ACHN (cell line): ENCODE measurements around the gene HSD3B7.

Experiments used
- DNase-seq: peaks from one replicate; pipeline ENCODE4 v3.0.0-alpha.2; 2015
- in situ Hi-C: cut with HindIII; loops from 2 replicates; pipeline ENCODE4 v1.10.0; 2017; ENCODE audit warnings: low sequenced_read_pairs, low pct_ligation_motif_present, low pct_unique_long_range_greater_than_20kb

Gene HSD3B7

DNA sequence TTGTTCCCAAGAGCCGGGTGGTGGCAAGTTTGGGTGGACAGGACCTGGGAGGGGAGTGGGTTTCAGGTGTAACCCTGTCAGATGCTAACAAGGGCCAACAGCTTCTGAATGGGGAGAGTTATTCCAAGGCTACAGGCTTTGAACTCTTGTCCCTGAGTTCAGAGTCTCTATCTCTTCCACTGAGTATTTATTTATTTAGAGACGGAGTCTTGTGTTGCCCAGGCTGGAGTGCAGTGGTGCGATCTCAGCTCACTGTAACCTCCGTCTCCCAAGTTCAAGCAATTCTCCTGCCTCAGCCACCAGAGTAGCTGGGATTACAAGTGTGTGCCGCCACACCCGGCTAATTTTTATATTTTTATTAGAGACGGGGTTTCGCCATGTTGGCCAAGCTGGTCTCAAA is 30.0 kb upstream of the HSD3B7 start:
- no peak for DNase-seq
- in situ Hi-C loops = no loop called here

GRCh38 chr16:30956601-30957455 is 28.2 kb upstream of the HSD3B7 start:
- in situ Hi-C loops = no loop called here
- peak; percentile 93 for DNase-seq

DNA sequence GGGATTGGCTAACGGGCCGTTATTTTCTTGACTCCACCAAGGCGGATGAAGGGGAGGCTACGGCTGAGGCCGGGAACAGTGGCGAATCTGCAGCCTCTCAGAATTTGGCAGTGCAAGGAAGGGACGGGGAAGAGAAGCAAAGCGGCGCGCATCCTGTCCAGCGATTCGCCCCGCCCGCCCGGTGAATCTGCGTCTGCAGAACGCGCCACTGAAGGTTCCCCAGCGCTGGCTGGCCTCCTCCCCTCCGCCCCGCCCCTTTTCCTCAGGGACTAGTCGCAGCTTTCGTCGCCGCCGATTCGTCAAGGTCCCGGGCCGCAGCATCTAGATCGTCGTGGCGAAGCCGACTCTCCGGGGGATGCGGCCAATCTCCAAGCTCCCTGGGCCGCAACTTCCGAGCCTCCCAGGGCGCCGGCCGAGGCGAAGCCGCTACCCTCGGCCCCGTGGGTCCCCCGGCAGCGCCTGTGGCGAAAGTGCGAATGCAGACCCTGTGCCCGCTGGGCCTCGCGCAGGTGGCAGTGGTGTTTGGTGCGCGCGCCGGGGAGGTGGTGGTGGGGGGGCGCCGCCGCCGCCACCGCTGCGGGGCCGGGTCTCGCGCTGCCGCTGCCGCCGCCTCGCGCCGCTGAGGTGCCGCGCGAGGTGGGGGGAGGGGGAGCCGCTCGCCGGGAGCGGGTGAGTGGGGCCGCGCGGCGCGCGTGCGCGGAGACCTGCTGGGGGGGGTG is 27.4 kb upstream of the HSD3B7 start, which contains the start of gene SETD1A:
Gene SETD1A (plus strand): TSS at position 299 of the 719 bp plus-strand sequence. CDS start 978 bp downstream, outside the sequence.
- in situ Hi-C loops = no loop called here
- DNase-seq = peak; percentile 96

GRCh38 chr16:30958175-30959079 is 26.6 kb upstream of the HSD3B7 start:
- DNase-seq = peak; percentile 88
- in situ Hi-C loops = no loop called here

DNA sequence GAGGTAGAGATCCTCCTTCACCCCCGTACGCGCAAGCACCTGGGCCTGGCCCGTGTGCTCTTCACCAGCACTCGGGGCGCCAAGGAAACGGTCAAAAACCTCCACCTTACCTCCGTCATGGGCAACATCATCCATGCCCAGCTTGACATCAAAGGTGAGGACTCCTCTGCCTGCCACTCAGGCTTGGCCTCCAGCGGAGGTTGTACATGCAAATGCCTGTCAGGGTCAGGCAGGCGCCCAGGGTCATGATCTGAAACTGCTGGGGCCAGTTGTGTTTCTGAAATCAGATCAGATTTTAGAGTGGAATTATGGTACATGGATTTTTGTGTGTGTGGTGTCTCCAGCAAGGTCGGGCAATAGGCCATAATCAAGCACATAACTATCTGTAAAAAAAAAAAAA is 23.6 kb upstream of the HSD3B7 start:
- in situ Hi-C loops = no loop called here
- no peak for DNase-seq

GRCh38 chr16:30963925-30964511 is 21.0 kb upstream of the HSD3B7 start:
- in situ Hi-C loops = no loop called here
- no peak for DNase-seq

GRCh38 chr16:30964574-30965226 is 20.3 kb upstream of the HSD3B7 start:
- DNase-seq = no peak
- in situ Hi-C loops = no loop called here

- in situ Hi-C loops = no loop called here
Measured at GRCh38 chr16:30965436-30965835, 19.6 kb upstream of the HSD3B7 start.

DNA sequence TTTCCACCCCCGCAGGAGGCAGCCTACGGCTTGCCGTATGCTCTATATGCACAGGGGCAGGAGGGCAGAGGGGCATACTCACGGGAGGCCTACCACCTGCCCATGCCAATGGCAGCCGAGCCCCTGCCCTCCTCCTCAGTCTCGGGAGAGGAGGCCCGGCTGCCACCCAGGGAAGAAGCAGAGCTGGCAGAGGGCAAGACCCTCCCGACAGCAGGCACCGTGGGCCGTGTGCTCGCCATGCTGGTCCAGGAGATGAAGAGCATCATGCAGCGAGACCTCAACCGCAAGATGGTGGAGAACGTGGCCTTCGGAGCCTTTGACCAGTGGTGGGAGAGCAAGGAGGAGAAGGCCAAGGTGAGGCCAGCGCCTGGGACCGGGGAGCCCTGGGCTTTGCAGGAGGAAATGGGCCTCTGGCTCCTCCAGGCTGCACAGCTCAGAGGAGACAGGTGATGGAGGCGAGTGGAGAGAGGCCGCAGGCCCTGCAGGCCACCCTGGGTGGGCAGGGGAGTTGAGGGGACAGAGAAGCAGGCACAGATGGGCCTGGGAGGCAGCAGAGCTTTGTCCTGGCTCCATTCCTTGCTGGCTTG is 18.9 kb upstream of the HSD3B7 start:
- no peak for DNase-seq
- in situ Hi-C loops = no loop called here

More at GRCh38 chr16:30965436-30965835, 19.6 kb upstream of the HSD3B7 start:
- no peak for DNase-seq

GRCh38 chr16:30967795-30968194 is 17.2 kb upstream of the HSD3B7 start:
- in situ Hi-C loops = no loop called here
- DNase-seq = no peak

GRCh38 chr16:30969246-30969842 is 15.7 kb upstream of the HSD3B7 start:
- DNase-seq = no peak
- in situ Hi-C loops = no loop called here

DNA sequence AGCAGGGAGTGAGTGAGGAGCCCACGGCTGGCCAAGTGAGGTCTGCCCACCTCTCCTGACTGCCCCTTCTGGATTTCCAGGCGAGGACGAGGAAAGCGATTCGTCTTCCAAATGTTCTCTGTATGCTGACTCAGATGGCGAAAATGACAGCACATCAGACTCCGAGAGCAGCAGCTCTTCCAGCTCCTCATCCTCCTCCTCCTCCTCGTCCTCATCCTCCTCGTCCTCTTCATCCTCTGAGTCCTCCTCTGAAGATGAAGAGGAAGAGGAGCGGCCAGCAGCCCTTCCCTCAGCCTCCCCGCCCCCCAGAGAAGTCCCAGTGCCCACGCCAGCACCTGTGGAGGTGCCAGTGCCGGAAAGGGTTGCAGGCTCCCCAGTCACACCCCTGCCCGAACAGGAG is 13.7 kb upstream of the HSD3B7 start:
- DNase-seq = no peak
- in situ Hi-C loops = no loop called here

- in situ Hi-C loops = no loop called here
- peak; percentile 24 for DNase-seq
Measured at GRCh38 chr16:30972872-30973271, 12.1 kb upstream of the HSD3B7 start.

DNA sequence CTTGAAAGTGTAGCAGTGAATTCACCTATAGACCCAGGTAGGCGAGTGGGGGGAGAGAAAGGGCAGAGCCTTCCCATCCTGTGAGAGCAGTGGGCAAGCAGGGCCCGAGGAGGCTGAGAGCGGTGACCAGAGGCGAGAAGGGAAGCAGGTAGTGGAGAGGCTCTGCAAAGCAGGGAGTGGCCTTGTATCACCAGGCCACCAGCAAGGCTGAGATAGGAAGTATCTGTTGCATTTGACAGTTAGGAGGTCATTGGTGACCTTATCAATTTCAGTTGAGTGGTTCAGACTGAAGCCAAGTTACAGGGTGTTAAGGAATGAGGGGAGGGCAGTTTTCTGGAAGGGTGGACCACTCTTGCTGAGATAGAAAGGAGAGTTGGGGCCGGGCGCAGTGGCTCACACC is 10.7 kb upstream of the HSD3B7 start:
- in situ Hi-C loops = no loop called here
- DNase-seq = no peak

DNA sequence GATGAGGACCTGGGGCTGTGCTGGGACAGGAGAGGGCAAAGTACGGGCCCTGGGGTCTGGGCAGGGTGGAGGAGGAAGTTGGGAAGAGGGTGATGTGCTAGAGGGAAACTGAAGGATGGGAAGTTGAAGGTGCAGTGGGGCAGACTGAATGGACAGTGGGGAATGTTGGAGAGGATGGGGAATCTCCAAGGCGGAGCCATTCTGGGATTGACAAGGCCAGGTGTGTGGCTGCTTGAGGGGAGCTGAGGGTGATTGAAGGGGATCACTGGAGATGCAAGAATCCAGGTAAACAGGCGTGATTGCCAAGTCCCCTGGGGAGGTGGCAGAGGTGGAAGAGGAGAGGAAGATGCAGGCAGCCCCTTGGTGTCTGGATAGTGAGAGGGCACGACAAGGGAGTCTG is 8.5 kb upstream of the HSD3B7 start:
- DNase-seq = no peak
- in situ Hi-C loops = no loop called here

- in situ Hi-C loops = no loop called here
- DNase-seq = peak; percentile 43
Measured at GRCh38 chr16:30977502-30977901, 7.5 kb upstream of the HSD3B7 start.
